ENCODE results near the gene TXNDC8.

DNA sequence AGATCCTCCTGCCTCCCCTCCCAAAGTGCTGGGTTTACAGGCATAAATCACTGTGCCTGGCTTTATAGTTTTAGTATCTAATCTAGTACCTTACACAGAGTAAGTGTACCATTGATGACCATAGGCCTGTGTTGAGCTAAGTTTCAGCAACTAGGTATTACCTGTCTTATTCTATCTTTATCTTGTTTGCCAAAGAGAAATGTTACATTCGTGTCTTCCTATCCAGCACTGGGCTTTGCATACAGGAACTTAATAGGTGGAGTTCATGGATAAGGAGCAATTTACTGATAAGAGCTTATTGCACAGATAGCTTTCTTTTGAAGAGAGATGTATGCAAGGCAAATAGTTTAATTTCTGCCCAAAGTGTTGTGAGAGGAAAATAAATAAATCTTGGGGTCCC is 30.5 kb downstream of the TXNDC8 start:
- TF ChIP-seq, protein P1, sequence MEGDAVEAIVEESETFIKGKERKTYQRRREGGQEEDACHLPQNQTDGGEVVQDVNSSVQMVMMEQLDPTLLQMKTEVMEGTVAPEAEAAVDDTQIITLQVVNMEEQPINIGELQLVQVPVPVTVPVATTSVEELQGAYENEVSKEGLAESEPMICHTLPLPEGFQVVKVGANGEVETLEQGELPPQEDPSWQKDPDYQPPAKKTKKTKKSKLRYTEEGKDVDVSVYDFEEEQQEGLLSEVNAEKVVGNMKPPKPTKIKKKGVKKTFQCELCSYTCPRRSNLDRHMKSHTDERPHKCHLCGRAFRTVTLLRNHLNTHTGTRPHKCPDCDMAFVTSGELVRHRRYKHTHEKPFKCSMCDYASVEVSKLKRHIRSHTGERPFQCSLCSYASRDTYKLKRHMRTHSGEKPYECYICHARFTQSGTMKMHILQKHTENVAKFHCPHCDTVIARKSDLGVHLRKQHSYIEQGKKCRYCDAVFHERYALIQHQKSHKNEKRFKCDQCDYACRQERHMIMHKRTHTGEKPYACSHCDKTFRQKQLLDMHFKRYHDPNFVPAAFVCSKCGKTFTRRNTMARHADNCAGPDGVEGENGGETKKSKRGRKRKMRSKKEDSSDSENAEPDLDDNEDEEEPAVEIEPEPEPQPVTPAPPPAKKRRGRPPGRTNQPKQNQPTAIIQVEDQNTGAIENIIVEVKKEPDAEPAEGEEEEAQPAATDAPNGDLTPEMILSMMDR (IDR thresholded peaks at IDR 0.05) = no peak
- TF ChIP-seq POLR2A (IDR thresholded peaks at IDR 0.05) = no peak
